Gastroesophageal sphincter (tissue), 4 donors: ENCODE measurements around the gene PCDHA13. TPM values are rescaled to one million over a fixed set of nuclear protein-coding genes. Genes with fewer than 3 reads are reported as not detected.
"Not testable (repeated sequence)": the region's sequence is repeated elsewhere in the genome, so short reads cannot be mapped to it uniquely, and the experiment has no call there.

Experiments used
- ATAC-seq: fragments of 150-250 bp; one replicate; pipeline ENCODE4 v1.9.1; 2016; ENCODE audit warnings: mild to moderate bottlenecking, moderate library complexity
- H3K27ac ChIP-seq, 4 donors: fragments of 200-600 bp; sonication (generic) in 3 of 4; 1 replicate in 3 of 4; 2 replicates in 1 of 4; pipeline ENCODE4 v1.5.1; 2016 to 2019
- H3K27me3 ChIP-seq: fragments of 200-600 bp; sonication (generic); one replicate; pipeline ENCODE4 v1.5.1; 2019
- H3K36me3 ChIP-seq, 2 donors: fragments of 200-600 bp; sonication (generic); one replicate each; pipeline ENCODE4 v1.5.1; 2019; ENCODE audit warnings: control low read depth in 1 of 2
- H3K4me1 ChIP-seq, 3 donors: fragments of 200-600 bp; sonication (generic); 1 replicate in 2 of 3; 2 replicates in 1 of 3; pipeline ENCODE4 v1.5.1; 2016 to 2019; ENCODE audit warnings: control low read depth in 2 of 3
- H3K4me3 ChIP-seq, 2 donors: fragments of 200-600 bp; sonication (generic); one replicate each; pipeline ENCODE4 v1.5.1; 2019; ENCODE audit warnings: mild to moderate bottlenecking in 1 of 2, moderate library complexity in 1 of 2
- H3K9me3 ChIP-seq, 3 donors: fragments of 200-600 bp; sonication (generic); one replicate each; pipeline ENCODE4 v1.5.1; 2017 to 2019; ENCODE audit warnings: control low read depth in 2 of 3
- CTCF ChIP-seq, 4 experiments: fragments of 200-600 bp in 2 of 4; fragments of 450-650 bp in 2 of 4; sonication (generic) in 1 of 4; IDR thresholded peaks; one replicate each; pipeline ENCODE4 v1.5.1; 2017 to 2019; ENCODE audit warnings: antibody characterized with exemption in 4 of 4, mild to moderate bottlenecking in 2 of 4, moderate library complexity in 2 of 4
- EP300 ChIP-seq: sonication (generic); formaldehyde crosslinking; IDR thresholded peaks from one replicate; pipeline ENCODE4 v1.6.1; 2017; ENCODE audit warnings: antibody characterized with exemption, mild to moderate bottlenecking
- POLR2A ChIP-seq, 2 donors: fragments of 450-650 bp; IDR thresholded peaks; one replicate each; pipeline ENCODE4 v1.6.1; 2017; ENCODE audit warnings: antibody characterized with exemption in 2 of 2, mild to moderate bottlenecking in 2 of 2, moderate library complexity in 1 of 2
- POLR2AphosphoS5 ChIP-seq: sonication (generic); formaldehyde crosslinking; IDR thresholded peaks from one replicate; pipeline ENCODE4 v1.6.1; 2017; ENCODE audit warnings: antibody characterized with exemption
- WGBS, 2 donors: methylation state at CpG; one replicate each; pipeline ENCODE4 v1.1.5; 2018; ENCODE audit warnings: low coverage in 1 of 2; 5-methylcytosine and 5-hydroxymethylcytosine counted together
- total RNA-seq, 4 donors: library from RNA; depleted of rRNA; stranded (reverse); fragments of >200 nt; gene quantifications; one replicate each; pipeline ENCODE4 v1.1.0, GENCODE V29; 2016

Gene PCDHA13
- total RNA-seq, 4 donors from 2014 or later, result 0.22 to 2.5 (median 0.79) TPM

- WGBS, 2 donors, result 16 to 22% methylated on average over 15 to 18 of the region's 41 CpGs
- ATAC-seq, result no peak
- peaks cover 0 to 53% (median 0%) of the 10 kb centered on the region in 3 donors for H3K9me3 ChIP-seq
These were observed 13.0 kb upstream of the PCDHA13 start, which contains the start of gene PCDHA11 for GRCh38 chr5:140868721-140869554. PCDHA11 (plus strand) TSS chr5:140868957; CDS start chr5:140869104, 147 bp downstream.

GRCh38 chr5:140869555-140869886, 12.4 kb upstream of the PCDHA13 start:
- Histone ChIP-seq H3K27ac (no peak overlapping the region), H3K4me3 (no peak overlapping the region), H3K36me3 (no peaks in the 10 kb centered on the region), H3K4me1 (no peaks in the 10 kb centered on the region), H3K27me3 (peaks cover 63% of the 10 kb centered on the region), H3K9me3 (peaks cover 0 to 48% (median 0%) of the 10 kb centered on the region in 3 donors)
- no peak for ATAC-seq
- TF ChIP-seq POLR2AphosphoS5 (no peak), CTCF (IDR thresholded peaks at IDR 0.05) (peak in 1 of 4 experiments; percentile 43)
- WGBS, 2 donors, result 56% methylated on average over 5 of the region's 5 CpGs; no CpG with 5 or more reads in 1 of the 2 donors

More at GRCh38 chr5:140868721-140869554, 13.0 kb upstream of the PCDHA13 start, which contains the start of gene PCDHA11:
- Histone ChIP-seq H3K27ac (no peak within 1 kb of the TSS), H3K27me3 (peaks cover 61% of the 10 kb centered on the region), H3K36me3 (no peaks in the 10 kb centered on the region), H3K4me1 (no peaks in the 10 kb centered on the region), H3K4me3 (peak within 1 kb of the TSS; percentile 12 to 18)
- peak in 1 of 4 experiments; percentile 42 for TF ChIP-seq CTCF (IDR thresholded peaks at IDR 0.05)
- no peak for TF ChIP-seq EP300

GRCh38 chr5:140870221-140871201, 11.4 kb upstream of the PCDHA13 start:
- Histone ChIP-seq H3K9me3 (peaks cover 0 to 50% (median 0%) of the 10 kb centered on the region in 3 donors), H3K4me3 (no peak overlapping the region), H3K4me1 (no peaks in the 10 kb centered on the region), H3K27me3 (peaks cover 73% of the 10 kb centered on the region), H3K27ac (no peak overlapping the region), H3K36me3 (no peaks in the 10 kb centered on the region)
- WGBS, 2 donors, result 10 to 33% methylated on average over 1 to 2 of the region's 114 CpGs
- TF ChIP-seq POLR2AphosphoS5 (no peak), POLR2A (IDR thresholded peaks at IDR 0.05) (no peak), CTCF (IDR thresholded peaks at IDR 0.05) (no peak), EP300 (no peak)
- ATAC-seq, result no peak

- TF ChIP-seq POLR2A (IDR thresholded peaks at IDR 0.05), result no peak
- TF ChIP-seq CTCF (IDR thresholded peaks at IDR 0.05), result peak in 1 of 4 experiments; percentile 37
- Histone ChIP-seq H3K27ac (no peak within 1 kb of the TSS), H3K27me3 (peaks cover 82% of the 10 kb centered on the region), H3K9me3 (peaks cover 0 to 53% (median 0%) of the 10 kb centered on the region in 3 donors), H3K4me1 (no peaks in the 10 kb centered on the region), H3K4me3 (peak within 1 kb of the TSS; percentile 6 to 25), H3K36me3 (no peaks in the 10 kb centered on the region)
- 13 to 28% methylated on average over 13 to 24 of the region's 47 CpGs for WGBS, 2 donors
- ATAC-seq, result no peak
These were observed 6.5 kb upstream of the PCDHA13 start, which contains the start of gene PCDHA12 for GRCh38 chr5:140875085-140876065. PCDHA12 (plus strand) TSS chr5:140875308; CDS start chr5:140875473, 165 bp downstream.

- not testable (repeated sequence) for H3K4me3 ChIP-seq, H3K27ac ChIP-seq, H3K4me1 ChIP-seq, H3K36me3 ChIP-seq, ATAC-seq
- WGBS, 2 donors, result 22 to 45% methylated on average over 4 to 13 of the region's 80 CpGs
- Histone ChIP-seq H3K27me3 (peaks cover 70% of the 10 kb centered on the region), H3K9me3 (peaks cover 0 to 43% (median 0%) of the 10 kb centered on the region in 3 donors)
These were observed 5.2 kb upstream of the PCDHA13 start for GRCh38 chr5:140876541-140877261.
